Activated gamma-delta T cell treated with anti-CD3 and anti-CD28 coated beads, Interleukin-2, amount 50 U/mL, for 16 hours (primary cell): Measurements from ENCODE around the gene PIK3C3.
"Not testable (repeated sequence)": the region's sequence is repeated elsewhere in the genome, so short reads cannot be mapped to it uniquely, and the experiment has no call there.

ENCODE experiments used
- DNase-seq: peaks from one replicate; pipeline ENCODE4 v3.0.0-alpha.2; 2020; ENCODE audit warnings: low read depth

The PIK3C3 gene

DNA sequence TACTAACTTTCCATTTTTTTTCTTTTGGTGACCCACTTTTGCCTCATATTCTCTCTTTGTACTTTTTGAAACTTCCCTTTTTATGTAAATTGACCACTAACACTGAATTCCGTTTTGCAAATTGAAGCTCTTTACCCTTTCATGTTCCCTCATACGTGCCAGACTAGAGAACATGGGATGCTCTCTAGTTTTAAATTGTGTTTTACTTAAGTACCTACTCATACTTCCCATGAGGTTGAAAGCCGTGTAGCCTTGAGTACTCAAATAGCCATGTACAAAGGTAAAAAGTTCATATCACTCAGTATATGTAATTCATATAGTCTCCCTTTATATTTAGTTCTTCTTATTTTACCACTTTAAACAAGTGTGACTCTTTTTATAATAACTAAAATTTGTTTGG, 119.7 kb downstream of the PIK3C3 start:
- no peak for DNase-seq

DNA sequence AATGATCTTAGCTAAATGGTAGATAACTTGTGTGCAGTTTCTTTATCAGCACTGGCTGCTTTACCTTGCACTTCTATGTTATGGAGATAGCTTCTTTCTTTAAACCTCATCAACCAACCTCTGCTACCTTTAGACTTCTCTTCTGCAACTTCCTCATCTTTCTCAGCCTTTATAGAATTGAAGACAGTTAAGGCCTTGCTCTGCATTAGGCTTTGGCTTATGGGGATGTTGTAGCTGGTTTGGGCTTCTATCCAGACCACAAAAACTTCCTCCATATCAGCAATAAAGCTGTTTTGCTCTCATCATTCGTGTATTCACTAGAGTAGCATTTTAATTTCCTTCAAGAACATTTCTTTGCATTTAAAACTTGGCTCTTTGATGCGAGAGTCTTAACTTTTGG, 123.7 kb downstream of the PIK3C3 start:
- no peak for DNase-seq

DNA sequence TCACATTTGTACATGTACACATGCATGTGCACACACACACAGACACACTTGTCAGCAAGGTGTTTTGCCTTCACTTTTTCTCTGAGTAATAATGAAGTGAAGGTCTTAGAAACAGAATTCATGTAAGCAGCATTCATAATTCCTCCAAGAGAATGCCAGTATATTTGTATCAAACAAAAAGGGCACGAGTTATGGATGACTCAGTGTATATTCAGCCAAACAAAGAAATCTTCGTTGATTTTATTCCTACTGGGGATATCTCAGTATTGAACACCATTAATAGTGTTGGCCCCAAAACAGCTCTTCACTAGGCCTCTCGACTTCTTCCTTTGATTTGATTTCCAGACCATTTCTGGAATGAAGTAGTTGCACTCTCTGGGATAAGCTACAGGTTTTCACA, 125.3 kb downstream of the PIK3C3 start:
- no peak for DNase-seq

DNA sequence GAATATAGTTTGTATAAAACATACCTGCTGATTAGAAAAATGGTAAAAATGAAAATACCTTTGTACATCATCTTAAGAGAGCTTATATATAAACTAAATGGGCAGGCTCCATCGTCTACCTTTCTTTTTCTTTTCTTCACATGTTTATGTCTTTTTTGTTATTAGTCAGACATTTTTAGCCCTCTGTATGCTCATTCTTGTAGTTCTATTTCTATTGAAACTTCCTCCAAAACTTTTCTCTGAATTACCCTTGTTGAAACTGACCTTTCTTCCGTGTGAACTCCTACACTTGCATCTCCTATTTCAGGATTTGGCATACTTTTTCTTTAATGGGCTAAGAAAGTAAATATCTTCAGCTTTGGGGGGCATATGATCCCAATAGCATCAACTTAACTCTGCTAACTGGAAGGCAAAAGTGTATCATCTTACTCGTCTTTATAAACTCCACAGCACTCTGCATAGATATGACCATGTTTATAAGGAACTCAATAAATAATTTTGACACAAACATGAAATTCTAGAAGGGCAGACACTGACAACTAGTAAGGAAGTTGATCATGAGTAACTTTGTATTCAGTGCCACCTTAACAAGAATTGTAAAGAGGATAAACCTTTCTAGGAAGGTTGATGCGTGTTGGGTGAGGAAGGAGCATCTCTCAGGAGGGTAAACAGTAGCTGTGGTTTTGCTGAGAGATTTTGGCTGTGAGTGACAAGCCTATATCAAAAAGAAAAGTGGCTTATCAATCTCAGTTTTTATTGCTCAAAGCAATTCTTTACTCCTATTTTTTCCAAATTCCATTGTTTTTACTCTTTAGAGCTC, 127.6 kb downstream of the PIK3C3 start:
- no peak for DNase-seq

DNA sequence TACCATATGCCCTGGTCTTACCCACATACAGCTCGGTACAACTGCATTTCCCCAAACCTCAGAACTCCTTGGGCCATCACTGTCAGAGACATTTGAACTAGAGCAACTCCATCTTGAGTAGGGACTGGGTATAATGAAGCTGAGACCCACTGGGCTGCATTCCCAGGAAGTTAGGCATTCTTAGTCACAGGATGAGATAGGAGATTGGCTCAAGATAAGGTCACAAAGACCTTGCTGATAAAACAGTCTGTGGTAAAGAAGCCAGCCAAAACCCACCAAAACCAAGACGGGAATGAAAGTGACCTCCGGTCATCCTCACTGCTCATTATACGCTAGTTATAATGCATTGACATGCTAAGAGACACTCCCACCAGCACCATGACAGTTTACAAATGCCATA, 131.3 kb downstream of the PIK3C3 start:
- no peak for DNase-seq

DNA sequence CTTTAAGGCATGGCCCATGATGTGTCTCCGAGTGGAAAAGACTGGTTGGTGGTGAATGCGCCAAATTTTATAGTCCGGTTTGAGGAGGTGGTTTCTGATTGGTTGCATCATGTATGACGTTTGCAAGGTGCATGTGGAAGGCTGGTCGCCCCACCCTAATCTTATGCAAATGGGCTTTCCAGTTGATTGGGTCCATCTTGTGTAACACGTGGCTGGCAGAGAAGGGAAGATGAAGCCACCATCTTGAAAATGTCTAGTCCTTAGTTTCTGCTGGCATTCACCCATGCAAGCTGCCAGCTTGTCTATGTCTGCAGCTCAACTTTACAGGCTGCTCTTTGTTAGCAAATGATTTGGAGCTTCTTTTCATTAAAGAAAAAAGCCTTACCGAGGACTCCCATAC, 132.2 kb downstream of the PIK3C3 start:
- DNase-seq = no peak

DNA sequence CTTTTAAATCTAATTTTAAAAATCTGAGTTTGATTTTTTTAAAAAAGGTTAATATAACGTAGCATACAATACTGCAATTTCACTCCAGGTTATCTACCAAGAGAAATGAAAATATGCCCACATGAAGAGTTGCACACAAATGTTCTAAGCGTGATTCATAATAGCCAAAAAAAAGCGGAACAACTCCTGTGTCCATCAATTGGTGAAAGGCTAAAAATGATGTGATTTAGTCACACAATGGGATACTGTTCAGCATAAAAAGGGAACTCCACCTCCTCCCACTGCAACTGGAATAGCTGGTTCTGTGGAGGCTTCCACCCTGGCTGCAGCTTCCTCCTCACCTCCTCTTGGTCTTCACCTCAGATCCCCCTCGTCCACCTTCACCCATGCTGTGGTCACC, 132.8 kb downstream of the PIK3C3 start:
- no peak for DNase-seq

DNA sequence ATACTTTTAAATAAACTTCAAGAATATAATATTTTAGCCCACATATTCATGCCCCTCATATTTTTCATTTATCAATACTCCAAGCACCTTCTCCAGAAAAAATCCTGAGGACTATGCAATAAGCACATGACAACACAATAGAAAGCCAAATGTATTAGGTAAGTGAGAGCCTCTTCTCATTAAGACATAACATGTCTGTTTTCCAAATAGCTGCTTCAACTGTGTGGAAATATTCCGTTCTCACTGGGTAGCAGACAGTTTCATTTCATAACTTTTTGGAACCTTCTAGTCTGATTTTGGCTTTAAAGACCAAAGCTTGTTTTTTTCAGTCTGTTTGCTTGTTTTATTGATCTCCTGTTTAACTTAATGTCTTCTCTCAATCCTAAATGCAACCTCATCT, 137.8 kb downstream of the PIK3C3 start:
- DNase-seq = no peak

DNA sequence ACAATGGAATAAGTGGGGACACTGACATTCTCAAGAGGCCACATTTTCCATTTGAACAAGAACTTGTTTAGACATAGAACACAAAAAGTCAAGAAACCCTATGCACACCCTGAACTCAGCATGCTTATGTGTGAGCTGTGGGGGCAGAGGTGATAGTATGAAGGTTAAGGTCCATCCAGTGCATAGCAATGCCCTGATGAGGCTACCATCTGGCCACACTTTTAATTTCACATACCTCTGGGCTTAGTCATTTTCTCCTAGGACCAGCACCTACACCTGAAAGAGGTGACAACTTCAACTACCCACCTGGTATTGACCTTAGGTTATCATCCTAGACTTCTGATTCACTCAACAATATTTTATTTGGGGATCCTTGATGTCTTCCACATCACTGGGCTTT, 139.8 kb downstream of the PIK3C3 start:
- no peak for DNase-seq

DNA sequence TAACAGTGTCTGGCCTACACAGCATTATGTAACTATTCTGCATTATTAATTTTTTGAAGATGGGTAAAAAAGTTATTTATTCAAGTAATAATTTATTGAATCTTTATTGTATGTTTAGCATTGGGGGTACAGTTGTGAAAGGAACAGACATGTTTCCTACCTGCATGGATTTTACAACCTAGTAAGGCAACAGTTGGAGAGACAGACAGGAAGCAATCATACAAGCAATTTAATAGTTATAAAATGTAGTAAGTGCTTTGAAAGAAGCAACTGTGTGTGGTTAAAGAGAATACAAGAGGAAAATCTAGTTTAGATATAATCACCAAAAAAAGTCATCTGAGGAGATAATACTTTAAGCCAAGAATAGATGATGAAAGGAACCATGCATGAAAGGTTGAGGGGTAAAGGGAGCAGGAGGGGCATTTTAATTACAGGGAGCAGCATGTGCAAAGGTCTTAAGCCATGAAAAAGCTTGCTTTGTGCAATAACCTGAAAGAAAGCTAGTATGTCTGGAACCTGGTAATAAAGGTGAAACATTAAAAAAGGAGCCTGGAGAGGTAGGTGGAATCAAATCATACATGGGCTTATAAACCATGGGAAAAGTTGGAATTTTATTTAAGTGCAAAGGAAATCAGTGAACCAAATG, 140.8 kb downstream of the PIK3C3 start:
- no peak for DNase-seq

DNA sequence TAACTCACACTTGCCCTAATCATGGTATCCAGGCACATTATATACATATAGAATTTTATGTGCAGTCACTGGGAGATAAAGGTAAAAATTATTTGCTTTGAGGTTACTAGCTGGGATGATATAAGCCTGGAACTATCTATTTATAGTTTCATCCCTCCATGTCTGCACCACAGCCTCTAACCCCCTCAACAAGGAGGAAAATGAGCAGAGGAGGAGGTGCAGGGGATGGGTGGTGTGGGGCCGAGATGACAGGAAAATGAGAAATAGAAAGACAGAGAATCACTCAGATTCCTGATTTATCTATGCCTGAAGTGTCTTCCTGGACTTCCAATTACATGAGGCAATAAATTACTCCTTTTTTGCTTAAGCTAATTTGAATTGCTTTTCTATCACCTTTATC, 145.2 kb downstream of the PIK3C3 start:
- no peak for DNase-seq

DNA sequence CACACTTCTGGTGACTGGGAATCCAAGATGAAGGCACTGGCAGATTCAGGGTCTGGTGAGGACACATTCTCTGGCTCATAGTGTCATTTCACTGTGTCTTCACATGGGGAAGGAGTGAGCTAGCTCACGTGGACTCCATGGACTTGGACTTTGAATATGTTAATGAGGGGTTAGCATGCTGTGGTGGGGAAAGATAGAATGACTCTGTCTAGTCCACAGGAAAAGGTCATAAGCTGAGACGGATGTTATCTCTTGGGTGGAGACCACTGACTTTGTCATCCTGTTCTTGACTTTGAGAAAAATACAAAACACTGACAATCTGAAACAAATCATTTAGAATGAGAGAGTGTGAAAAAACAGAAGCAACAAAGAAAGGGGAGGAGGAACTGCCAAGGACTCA, 145.9 kb downstream of the PIK3C3 start:
- DNase-seq = no peak

DNA sequence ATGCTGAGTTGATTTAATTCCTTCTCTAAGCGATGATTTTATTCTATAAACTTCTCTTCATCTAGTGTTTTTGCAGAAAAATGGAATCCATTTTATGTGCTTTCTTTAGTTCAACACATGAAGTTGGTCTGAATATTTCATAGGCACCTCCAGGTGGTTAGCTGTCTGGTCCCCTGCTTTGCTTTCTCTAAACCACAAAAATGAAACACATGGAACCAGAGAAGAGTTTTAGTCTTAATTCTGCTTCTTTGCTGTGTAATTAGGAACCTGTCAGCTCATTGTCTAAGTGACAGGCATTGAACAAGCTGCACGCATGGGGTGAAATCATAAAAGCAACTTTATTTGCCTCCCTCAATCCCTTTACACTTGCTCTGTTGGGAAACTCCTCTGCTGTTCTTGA, 150.4 kb downstream of the PIK3C3 start:
- no peak for DNase-seq

DNA sequence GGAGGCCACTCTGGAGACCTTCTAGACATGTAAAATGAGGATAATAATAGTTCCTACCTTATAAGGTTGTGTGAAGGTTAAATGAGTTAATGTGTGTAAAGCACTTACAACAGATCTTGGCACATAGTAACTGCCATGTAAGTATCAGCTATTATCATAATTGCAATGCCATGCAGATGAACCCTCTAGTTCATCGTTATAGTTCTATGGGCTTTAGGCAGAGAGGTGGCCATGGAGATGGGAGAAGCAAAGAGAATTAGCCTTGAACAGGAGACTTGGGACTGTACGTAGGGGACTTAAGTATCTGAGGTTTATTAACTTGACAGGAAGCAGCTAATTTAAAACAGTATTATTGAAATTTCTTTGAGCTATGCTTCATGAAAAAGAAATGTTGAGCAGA, 151.8 kb downstream of the PIK3C3 start:
- no peak for DNase-seq

DNA sequence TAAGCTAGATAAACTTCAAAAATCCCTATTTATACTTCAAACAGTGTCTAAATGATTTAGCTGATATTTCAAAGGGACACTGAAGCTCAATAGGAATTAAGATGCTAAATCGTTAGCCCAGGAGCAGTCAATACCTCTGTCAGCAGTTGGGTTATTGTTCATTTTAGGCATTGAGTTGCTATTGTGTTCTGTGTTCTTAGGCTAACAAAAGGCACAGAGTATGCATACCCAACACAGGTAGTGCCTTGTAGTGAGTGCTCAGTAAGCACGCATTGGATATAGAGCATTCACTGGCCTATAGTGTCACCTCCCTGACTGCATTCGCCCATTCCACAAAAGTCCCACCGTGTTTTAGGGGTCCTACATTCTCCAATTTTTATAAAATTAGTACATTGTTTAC, 152.3 kb downstream of the PIK3C3 start:
- no peak for DNase-seq

DNA sequence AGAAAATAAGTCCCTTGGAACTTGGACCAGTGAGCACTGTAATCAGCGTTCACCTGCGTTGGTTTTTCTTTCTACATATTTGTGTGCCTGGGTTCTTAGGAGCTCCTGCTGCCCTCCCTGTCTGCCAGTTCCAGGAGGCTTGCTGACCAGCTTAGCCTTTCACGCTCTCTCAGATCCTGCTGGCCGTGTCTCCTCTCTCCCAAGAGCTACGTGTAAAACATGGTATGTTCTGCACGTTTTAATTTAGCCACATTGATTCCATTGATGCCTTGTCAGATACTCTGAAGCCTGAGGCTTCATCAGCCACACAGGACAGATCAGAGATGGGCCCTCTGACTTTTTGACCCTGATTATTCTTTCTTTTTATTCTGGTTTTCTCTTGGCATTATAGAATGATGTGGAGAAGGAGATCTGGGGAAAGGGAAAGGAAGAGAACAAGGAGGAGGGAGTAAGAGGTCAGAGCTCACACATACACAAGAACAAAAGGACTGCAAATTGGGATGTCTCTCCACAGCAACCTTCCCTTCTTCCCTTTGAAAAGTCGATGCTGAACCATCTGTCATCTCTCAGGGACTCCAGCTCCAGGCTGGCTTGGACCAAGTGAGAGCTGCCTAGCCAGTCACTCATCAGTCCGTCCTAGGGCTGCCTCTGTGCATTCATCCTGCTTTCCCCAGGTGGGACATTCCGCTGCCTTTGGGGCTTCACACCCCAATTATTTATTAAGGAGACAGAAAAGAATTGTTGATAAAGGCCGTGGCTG, 152.8 kb downstream of the PIK3C3 start:
- DNase-seq = no peak

DNA sequence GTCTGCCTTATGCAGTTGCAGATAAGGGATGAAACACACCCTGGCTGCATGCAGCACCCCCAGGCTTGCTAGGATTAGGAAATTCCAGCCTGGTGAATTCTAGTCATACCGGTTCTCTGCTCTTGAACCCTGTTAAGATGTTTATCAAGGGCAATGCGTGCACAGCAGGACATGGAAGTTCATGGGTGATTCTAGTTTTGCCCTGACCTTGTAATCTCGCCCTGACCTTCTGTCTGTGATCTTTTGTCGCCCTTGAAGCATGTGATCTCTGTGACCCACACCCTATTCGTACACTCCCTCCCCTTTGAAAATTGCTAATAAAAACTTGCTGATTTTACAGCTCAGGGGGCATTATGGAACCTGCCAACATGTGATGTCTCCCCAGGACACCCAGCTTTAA, 157.1 kb downstream of the PIK3C3 start:
- not testable (repeated sequence) for DNase-seq

DNA sequence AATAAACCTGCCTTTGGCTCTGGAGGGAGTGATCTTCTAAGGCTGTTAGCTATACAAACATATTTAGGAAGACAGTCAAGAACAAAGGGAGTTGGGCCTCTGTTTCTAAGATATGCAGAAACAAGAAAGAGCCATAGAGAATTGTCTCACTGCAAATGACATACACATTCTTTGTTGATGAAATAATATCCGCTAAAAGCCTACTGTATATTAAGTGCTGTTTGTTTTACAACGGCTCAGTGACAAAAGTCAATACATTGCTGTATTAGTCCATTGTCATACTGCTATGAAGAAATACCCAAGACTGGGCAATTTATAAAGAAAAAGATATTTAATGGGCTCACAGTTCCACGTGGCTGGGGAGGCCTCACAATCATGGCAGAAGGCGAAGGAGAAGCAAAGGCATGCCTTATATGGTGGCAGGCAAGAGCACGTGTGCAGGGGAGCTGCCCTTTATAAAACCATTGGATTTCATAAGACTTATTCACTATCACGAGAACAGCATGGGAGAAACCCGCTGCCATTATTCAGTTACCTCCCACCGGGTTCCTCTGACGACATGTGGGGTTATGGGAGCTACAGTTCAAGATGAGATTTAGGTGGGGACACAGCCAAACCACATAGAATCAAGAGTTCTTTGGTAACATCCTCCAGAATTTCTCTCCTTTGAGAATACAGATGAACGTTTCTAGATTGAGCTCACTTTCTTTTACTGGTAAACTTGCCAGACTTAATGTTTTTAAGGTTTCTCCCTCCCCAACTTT, 157.8 kb downstream of the PIK3C3 start:
- DNase-seq = no peak

DNA sequence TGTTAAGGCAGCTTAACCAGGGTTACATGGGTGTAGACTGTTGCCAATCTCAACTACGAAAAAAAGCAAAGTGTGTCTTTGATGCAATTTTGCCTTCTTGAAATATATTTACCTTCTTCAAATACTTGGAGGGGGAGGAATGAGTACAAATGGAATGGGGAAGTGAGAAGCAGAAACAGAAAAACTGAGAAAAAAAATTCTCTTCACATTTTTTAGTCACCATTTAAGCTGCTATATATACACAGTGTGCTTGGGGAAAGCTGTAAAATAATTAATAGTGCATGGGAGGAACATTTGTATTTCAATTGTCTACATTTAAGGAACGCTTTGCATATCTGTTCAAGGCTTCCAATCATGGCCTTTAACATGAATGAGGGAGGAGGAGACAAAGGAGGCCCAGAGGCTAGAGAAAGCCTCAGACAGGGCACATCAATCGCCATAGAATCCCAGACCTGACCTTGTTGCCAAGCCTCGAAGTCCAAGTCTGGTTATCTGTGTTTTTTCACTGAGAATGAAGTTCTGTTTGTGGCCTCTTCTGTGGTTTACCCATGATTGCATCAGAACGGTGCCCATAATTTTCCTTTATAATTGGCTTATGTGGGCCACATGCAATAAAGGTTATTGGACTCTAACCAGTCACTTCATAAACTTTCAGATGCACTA, 158.6 kb downstream of the PIK3C3 start:
- no peak for DNase-seq

DNA sequence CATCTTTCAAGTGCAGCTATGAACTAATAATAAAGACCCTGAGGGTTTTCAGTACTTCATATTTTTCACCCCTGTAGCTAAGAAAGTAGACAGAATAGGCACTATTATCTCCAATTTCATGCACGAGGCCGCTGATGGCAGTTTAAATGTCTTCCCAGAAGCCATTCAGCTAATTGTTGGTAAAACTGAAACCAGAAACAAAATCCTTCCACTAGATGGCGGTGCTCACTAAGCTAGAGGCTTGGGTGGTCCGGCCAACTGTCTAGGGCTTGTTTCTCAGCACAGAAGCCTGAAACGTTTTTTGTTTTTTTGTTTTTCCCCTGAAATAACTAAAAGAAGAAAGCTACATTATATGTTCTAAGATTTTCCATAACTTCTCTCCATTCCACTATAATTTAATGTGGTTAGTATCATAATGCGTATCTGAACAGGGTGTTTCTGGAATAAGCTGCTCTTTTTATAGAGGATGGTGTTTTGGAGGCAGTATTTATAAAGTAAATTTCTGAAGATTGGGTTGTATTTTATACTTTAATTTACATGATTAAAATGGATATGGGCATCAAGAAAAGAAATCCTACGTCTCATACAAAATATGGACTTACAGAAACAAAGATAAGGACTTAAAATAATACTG, 159.4 kb downstream of the PIK3C3 start:
- DNase-seq = peak; percentile 26

DNA sequence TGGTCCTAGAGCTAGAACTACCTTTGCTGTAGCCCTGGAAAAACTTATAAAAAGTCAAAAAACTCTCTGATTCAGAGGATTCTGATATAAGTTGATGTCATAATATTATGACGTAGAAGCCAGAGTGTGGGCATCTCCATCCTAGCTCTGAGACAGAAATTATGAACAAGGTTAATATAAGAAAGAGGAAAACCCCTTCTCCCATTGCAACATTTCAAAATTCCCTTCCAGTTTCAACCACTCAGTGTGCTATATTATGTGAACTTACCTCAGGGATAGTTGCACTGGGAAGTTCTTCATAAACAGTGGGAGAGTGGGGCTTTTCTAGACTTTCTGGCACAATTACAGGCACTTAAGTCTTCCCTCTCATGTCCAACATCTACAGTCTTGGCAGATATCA, 171.6 kb downstream of the PIK3C3 start:
- DNase-seq = no peak
